Activated CD8-positive, alpha-beta T cell treated with anti-CD3 and anti-CD28 coated beads for 36 hours (primary cell): ENCODE measurements around the gene PLSCR1. TPM values are rescaled to one million over a fixed set of nuclear protein-coding genes. Genes with fewer than 3 reads are reported as not detected.

Source experiments
- ATAC-seq: fragments of 200-7000 bp; cut with Tn5 transposase; one replicate; pipeline ENCODE4 v1.10.0; 2021; ENCODE audit warnings: mild to moderate bottlenecking, moderate library complexity
- CTCF ChIA-PET: fragments of 350-600 bp; sonication (Branson Sonifier 250); formaldehyde crosslinking; loops from one replicate; lab custom pipeline; 2021; ENCODE audit warnings: antibody characterized with exemption; lab: Charles Lee
- POLR2A ChIA-PET: fragments of 350-600 bp; sonication (Branson Sonifier 250); formaldehyde crosslinking; loops from one replicate; lab custom pipeline; 2021; ENCODE audit warnings: antibody characterized with exemption; lab: Charles Lee
- DNase-seq: peaks from one replicate; pipeline ENCODE4 v3.0.0-alpha.2; 2020
- H3K27ac Mint-ChIP-seq: one replicate; pipeline ENCODE4 v1.8.0; 2021; ENCODE audit warnings: mild to moderate bottlenecking, mixed read lengths
- H3K27me3 Mint-ChIP-seq: one replicate; pipeline ENCODE4 v1.8.0; 2021; ENCODE audit warnings: mixed read lengths
- H3K36me3 Mint-ChIP-seq: one replicate; pipeline ENCODE4 v1.8.0; 2021; ENCODE audit warnings: low read depth, mixed read lengths
- H3K4me1 Mint-ChIP-seq: one replicate; pipeline ENCODE4 v1.8.0; 2021; ENCODE audit warnings: low read depth, mixed read lengths
- H3K4me3 Mint-ChIP-seq: one replicate; pipeline ENCODE4 v1.8.0; 2021; ENCODE audit warnings: mild to moderate bottlenecking, moderate library complexity, mixed read lengths
- H3K9me3 Mint-ChIP-seq: one replicate; pipeline ENCODE4 v1.8.0; 2021; ENCODE audit warnings: mixed read lengths
- intact Hi-C: fragments of 100-400 bp; cut with micrococcal nuclease; formaldehyde crosslinking; loops from one replicate; pipeline ENCODE4 v1.10.0; 2022
- total RNA-seq, 2 experiments: library from RNA; stranded (reverse); gene quantifications; one replicate each; pipeline ENCODE4 v1.2.3, GENCODE V29; 2021
- TF ChIP-seq, protein P1 (sequence below): fragments of 200-600 bp; IDR thresholded peaks from one replicate; pipeline ENCODE4 v1.8.0; 2022; ENCODE audit warnings: antibody characterized with exemption, mild to moderate bottlenecking

The PLSCR1 gene
- total RNA-seq, 2 experiments from 2014 or later = 36.4 to 38.9 TPM

DNA sequence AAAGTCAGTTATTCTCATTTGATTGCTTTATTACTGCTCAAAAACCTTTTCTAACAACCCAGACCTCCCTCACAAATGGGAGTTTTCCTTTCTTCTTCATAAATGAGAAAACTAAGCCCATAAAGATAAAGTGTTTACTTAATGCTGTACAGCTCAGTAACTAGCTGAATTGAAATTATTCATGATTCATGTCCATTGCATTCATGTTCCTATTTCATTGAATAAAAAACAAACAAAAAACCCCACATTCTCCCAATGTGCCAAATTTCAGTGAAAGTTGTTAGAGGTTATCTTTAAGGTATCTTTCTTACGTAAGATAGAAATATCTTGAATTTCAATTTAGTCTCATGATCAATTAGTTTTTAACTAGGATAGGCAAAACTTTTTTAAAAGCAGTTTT, 77.8 kb downstream of the PLSCR1 start:
- TF ChIP-seq, protein P1, sequence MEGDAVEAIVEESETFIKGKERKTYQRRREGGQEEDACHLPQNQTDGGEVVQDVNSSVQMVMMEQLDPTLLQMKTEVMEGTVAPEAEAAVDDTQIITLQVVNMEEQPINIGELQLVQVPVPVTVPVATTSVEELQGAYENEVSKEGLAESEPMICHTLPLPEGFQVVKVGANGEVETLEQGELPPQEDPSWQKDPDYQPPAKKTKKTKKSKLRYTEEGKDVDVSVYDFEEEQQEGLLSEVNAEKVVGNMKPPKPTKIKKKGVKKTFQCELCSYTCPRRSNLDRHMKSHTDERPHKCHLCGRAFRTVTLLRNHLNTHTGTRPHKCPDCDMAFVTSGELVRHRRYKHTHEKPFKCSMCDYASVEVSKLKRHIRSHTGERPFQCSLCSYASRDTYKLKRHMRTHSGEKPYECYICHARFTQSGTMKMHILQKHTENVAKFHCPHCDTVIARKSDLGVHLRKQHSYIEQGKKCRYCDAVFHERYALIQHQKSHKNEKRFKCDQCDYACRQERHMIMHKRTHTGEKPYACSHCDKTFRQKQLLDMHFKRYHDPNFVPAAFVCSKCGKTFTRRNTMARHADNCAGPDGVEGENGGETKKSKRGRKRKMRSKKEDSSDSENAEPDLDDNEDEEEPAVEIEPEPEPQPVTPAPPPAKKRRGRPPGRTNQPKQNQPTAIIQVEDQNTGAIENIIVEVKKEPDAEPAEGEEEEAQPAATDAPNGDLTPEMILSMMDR = no peak
- DNase-seq (no peak), ATAC-seq (no peak)
- CTCF ChIA-PET = no interaction called here
- Mint-ChIP-seq H3K36me3 (no peaks in the 10 kb centered on the region), H3K9me3 (no peaks in the 10 kb centered on the region), H3K4me1 (peaks cover 22% of the 10 kb centered on the region), H3K4me3 (no peak overlapping the region), H3K27me3 (no peaks in the 10 kb centered on the region), H3K27ac (no peak overlapping the region)
- POLR2A ChIA-PET = no interaction called here
- intact Hi-C loops = no loop called here

DNA sequence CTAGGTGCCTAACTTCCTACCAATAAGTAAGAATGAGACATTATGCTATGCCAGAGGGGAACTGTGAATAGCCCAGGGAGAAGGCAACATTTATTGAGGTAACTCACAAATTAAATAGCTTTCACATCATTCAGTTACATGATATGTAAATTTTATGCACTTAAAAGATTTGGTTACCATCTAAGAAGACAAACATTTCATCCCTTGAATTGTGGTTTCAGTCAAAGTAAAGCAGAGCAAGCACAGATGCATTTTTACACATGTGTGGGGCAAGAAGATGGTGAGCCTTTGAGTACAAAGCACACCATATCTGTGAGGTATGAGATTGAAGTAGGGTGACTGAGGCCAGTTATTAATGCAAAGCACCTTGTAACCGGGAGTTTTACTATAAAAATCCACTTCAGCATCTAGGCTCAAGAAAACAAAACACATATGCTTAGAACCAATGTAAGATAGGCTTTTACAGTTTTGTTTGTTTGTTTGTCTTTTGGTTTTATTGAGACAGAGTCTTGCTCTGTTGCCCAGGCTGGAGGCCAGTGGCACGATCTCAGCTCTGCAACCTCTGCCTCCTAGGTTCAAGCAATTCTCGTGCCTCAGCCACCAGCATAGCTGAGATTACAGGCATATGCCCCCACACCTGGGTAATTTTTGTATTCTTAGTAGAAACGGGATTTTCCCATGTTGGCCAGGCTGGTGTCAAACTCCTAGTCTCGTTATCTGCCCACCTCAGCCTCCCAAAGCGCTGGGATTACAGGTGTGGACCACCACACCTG, 78.5 kb downstream of the PLSCR1 start:
- POLR2A ChIA-PET = interaction anchor here (1.1 kb wide), 1 partner anchor 10 kb away, joined by 3 read pairs; no protein-coding TSS in a partner anchor
- intact Hi-C loops = no loop called here
- H3K9me3 Mint-ChIP-seq = no peaks in the 10 kb centered on the region
- ATAC-seq (no peak), DNase-seq (no peak)
- TF ChIP-seq, protein P1 = no peak
- no peaks in the 10 kb centered on the region for H3K27me3 Mint-ChIP-seq
- peaks cover 22% of the 10 kb centered on the region for H3K4me1 Mint-ChIP-seq
- no peaks in the 10 kb centered on the region for H3K36me3 Mint-ChIP-seq
- CTCF ChIA-PET = no interaction called here
- no peak overlapping the region for H3K4me3 Mint-ChIP-seq
- no peak overlapping the region for H3K27ac Mint-ChIP-seq

Other genes with a start within 250 kb of the PLSCR1 start
- not detected for gene PLSCR2, start 75.0 kb downstream of the PLSCR1 start, total RNA-seq
- gene PLSCR5, start 60.7 kb upstream of the PLSCR1 start, total RNA-seq = not detected